Occipital lobe (tissue), 2 donors: ENCODE results near the gene FBRSL1. TPM values are rescaled to one million over a fixed set of nuclear protein-coding genes. Genes with fewer than 3 reads are reported as not detected.

Source experiments
- DNase-seq: peaks from one replicate; lab custom pipeline; 2025; lab: John Stamatoyannopoulos, UW
- total RNA-seq: library from RNA; depleted of rRNA; stranded (reverse); fragments of >200 nt; gene quantifications from one replicate; pipeline ENCODE4 v1.2.3, GENCODE V29; 2014

FBRSL1 gene
- total RNA-seq, 1 donor from 2014 or later, result 5.3 TPM

DNA sequence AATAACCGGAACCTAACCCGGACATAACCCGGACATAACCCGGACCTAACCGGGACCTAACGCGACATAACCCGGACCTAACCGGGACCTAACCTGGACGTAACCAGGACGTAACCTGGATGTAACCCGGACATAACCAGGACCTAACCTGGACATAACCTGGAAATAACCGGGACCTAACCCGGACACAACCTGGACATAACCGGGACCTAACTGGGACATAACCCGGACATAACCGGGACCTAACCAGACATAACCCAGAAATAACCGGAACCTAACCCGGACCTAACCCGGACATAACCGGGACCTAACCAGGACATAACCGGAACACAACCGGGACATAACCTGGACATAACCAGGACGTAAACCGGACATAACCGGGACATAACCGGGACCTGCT, 6.7 kb upstream of the FBRSL1 start:
- DNase-seq, result no peak

DNA sequence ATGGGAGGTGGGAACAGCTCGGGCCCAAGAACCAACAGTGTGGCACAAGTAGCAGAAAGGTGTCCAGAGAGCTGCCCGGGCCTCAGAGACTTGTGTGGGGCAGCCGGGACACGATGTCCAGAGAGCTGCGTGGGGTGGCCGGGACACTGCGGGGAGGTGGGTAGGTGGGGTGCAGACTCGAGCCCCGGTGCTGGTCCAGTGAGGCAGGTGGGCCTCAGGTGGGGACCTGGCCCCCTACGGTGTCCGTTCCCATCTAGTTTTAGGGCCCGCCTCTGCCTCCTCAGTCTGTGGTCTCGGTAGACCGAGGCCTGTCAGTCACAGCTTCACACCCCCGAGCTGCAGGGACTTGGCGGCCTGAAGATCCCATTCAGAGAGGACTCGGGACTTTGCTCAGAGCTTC, 6.3 kb upstream of the FBRSL1 start:
- no peak for DNase-seq

DNA sequence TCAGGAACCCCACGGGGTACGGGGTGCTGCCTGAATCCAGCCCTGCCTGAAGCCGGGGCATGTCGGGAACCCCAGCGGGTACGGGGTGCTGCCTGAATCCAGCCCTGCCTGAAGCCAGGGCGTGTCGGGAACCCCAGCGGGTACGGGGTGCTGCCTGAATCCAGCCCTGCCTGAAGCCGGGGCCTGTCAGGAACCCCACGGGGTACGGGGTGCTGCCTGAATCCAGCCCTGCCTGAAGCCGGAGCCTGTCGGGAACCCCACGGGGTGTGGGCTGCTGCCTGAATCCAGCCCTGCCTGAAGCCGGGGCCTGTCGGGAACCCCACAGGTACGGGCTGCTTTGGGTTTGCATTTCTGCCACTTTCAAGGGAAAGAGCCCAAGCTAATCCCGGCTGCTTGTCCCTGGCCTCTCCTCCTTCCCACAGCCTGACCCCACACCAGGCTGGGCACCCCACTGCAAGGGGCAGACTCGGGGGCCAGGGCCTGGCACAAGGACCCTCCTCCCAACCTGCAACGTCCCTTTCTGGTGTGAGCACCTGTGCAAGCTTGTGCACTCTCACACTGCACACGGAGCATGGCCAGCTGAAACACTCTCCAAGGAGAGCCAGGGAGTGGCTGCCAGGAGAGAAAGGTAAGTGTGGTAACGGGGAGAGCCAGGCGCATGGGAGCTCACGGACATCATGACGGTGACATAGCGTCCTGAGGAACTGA, 5.6 kb upstream of the FBRSL1 start:
- no peak for DNase-seq

DNA sequence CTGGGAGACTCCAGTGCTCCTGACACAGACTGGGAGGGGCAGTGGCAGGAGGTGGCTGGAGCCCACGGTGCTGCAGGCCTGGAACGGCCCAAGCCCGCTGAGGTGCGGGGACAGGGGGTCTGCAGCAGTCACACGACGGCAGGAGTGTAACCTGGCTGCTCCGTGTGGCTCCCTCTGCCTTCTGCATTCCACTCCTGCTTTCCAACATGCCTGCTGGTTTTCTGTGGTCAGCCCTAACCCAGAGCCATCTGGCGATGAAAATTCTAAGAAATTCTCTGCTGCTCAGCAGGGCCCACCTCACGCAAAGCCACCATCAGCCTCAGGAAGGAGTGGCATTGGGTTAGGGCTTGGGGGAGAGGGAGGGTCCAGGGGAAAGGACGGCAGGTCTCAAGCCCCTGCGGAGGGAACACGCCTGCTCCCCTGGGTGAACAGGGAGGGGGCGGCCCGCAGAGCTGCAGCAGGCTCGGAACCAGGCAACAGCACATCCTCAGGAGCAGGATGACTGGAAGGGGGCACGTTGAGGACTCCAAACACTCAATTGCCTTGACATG, 5.0 kb upstream of the FBRSL1 start:
- no peak for DNase-seq

DNA sequence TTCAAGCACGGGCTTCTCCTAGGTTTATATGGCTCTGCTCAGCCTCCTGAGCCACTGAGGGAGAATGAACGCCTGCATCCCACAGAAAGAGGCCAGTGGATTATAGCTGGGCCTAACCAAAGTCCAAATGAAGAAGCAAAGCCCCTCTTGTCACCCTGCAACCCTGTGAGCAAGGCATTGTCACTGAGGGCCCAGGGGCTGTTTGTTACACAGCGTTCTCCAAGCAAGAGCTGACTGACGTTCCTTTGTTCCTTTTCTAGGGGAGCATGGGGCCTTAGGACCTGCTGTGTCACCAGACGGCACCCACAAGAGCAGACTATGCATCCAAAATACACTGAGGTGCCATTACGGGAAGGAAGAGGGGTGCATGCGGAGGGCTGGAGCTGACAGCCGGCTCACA, 4.3 kb upstream of the FBRSL1 start:
- no peak for DNase-seq

DNA sequence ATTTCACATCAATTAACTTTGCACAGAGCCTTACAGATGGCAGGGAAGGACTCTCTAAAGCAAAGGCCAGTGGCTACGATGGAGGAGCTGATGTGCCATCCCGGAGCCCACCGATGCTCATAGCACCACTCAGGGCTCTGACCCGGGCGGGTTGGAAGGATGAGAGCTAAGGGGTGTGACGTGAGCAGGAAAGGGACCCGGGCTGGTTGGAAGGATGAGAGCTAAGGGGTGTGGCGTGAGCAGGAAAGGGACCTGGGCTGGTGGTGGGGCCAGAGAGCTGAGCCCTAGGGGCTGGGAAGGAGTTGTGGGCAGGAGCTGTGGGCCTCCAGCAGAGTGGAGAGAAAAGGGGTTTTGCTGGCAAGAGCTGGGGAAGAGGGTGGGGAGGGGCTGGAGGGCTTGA, 3.8 kb upstream of the FBRSL1 start:
- DNase-seq, result no peak

DNA sequence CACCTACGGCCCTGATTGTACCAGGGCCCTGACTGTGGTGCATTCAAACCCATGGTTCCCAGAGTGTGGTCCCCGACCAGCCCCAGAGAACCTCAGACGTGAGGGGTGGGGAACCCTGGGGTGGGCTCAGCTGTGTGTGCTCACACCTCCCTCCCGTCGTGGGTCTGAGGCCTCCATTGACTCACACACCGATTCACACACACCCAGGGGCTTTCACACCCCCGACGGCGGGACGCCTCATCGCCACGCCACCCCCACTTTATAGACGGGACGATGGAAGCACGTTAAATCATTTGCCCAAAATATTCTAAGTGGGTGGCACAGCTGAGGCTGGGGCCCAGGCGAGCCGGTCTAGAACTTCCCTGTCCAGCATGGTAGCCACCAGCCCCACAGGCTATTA, 3.4 kb upstream of the FBRSL1 start:
- no peak for DNase-seq

DNA sequence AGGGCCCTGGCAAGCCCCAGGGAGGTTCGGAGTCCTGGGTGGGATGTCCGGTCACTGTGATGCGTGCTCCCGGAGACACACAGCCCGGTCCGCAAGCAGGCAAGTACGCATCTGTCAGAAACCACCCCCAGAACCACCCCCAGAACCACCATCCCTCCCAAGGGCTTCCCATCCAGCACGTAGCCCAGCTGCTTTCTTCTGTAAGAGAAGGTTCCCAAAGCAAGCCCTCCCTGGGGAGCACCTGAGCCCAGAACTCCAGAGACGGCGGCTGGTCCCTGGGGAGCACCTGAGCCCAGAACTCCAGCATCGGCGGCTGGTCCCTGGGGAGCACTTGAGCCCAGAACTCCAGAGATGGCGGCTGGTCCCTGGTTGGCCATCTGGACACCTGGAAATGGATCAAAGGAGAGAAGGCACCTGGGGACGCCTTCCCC, 2.6 kb upstream of the FBRSL1 start:
- DNase-seq, result no peak

DNA sequence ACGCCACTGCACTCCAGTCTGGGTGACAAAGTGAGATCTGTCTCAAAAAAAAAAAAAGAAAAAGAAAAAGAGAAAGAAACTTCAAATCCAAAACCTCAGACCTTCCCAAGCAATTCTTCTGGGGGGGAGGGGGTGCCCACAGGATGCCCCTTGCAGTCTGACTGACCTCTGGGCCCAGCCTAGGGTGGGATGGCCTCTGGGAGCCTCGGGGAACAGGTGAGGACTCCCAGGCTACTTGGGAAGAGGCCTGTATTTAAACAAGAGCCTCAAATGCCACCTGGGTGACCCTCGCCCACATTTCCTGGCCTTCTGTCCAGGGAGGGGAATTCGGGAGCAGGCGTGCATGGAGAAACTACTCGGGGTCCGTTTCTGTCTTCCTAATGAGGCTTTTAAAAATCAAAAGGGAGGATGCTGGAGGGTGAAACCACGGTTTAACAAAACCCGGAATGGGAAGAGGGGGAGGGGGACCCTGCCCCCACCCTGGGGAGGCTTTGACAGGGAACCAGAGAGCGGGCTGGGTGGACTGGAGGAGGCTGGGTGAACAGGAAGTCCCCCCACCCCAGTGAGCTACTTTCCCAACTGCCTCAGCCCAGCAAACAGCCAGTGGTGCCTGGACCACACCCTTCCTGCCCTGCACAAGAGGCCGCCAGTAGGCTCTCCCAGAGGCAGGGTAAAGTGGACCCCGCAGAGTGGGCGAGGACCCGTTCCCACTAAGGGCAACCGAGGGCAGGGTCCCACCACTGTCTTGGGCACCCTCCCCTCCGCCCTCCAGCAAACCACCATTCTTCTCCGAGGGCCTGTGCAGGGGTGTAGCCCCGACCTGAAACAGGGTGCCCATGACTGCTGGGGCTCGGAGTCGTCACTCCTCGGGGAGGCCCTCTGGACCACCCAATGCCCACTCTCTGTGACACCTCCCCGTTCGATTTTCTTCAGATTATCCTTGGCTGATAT, 1.5 kb upstream of the FBRSL1 start:
- no peak for DNase-seq

DNA sequence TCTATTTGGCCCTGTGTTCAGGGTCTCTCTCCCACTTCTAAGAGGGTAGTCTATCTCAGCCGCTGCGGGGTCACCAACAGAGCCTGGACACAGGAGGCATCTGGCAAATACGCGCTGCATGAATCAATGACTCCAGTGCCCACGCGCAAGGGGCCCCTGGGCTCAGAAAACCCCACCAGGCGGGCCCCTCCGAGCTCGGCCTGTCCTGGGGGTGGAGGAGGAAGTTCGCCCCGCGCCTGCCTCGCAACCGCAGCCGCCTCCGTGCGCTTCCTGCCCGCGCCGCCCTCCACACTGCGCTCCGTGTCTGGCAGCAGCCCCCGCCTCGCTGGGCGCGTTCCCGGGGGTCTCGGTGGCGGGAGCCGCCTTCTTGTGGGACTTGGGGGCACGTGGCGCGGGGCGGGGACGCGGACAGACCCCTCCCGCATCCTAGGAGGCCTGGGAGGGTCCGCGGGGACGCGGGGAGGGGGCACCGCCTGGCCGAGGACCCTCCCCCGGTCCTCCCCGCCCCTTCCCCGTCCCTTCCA, 811 bp upstream of the FBRSL1 start:
- no peak for DNase-seq

DNA sequence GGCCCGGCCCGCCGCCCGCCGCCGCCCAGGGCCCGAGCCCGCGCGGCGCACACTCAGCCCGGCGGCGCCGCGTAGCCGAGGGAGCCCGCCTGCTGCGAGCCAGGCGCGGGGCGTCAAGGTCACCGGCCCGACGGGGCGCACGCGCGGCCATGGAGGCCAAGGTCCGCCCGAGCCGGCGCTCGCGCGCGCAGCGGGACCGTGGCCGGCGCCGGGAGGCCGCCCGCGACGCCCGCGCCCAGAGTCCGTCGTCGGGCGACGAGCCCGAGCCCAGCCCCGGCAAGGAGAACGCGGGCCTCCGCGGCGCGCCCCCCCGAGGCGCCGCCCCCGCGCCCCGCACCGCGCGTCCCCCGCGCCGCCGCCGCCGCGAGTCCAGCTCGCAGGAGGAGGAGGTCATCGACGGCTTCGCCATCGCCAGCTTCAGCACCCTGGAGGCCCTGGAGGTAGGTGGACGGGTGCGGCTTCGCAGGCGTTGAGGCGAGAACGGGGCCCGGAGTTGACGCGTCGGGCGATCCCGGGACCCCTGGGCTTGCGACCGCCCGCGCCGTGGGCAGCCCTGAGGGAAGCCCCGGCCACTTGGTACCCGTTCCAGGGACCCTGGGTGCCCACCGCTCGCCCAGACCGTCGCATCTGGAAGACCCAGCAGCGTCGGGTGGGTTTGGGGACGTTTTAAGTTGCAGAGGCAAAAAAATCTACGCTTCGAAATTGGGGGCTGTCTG, 629 bp downstream of the FBRSL1 start:
- DNase-seq, result no peak

DNA sequence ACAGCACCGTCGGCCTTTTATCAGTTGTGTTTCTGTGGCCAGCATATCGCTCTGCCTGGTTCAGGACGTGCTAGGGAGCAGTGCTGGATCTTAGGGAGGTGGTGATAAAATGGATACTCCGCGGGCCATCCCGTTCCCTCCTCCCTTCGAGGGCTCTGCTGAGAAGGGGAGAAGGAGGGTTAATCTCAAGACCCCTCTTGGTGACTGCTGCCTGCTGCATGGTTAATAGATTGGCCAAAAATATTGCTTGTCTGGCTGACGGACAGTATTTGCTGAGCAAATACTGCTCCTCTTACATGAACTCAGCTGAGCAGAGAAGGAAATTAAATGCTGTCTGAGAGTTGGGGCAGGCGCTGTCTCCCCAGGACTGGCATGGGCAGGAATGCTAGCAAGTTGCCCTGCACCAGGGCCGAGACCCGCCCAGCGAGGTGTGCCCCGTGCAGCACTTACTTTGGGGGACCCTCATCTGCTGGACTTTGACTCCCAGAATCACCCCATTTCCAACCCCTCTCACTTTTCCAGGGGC, 1.2 kb downstream of the FBRSL1 start:
- DNase-seq, result no peak

DNA sequence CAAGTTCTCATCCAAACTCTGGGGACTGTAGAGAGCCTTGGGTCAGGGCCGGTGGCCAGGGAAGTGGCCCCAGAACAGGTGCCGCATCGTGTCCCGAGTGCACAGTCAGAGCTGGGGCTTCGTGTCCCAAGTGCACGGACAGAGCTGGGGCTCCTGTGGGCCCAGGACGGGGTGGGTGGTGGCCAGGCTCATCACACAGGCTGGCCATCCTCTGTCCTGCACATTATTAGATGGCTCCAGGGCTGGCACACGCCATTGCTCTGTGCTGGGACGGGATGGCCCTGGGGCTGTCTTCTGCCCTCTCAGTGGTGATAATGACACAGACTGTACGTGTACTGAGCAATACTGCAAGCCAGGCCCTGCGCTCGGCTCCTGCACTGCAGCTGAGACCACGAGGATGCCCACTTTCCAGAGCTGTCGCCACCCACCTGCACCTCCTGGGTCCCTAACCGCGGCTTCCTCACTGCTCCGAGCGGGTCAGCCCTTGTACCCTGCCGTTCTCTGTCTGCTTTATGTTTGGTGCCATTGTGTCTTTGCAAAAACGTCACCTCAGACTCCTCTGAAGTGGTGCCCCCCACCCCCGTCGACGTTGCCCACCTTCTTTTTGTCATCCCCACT, 1.9 kb downstream of the FBRSL1 start:
- DNase-seq, result no peak

DNA sequence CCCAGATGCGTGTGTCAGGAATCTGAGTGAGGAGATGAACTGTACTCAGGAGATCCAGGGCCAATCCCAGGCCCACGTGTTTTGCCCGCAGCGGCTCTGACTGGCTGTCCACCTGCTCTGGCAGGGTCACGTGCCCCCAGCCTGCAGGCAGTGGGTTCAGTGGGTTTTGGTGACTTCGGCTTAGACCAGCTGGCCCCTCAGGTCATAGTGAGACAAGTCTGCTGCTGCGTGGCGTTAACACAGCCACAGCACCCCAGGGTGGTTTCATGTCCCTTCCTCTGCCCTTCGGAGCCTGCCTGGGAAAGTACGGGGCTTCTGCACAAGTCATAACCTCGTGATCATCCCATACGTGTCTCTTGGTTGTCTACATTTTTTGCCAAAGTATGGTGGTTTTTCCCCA, 2.6 kb downstream of the FBRSL1 start:
- no peak for DNase-seq

DNA sequence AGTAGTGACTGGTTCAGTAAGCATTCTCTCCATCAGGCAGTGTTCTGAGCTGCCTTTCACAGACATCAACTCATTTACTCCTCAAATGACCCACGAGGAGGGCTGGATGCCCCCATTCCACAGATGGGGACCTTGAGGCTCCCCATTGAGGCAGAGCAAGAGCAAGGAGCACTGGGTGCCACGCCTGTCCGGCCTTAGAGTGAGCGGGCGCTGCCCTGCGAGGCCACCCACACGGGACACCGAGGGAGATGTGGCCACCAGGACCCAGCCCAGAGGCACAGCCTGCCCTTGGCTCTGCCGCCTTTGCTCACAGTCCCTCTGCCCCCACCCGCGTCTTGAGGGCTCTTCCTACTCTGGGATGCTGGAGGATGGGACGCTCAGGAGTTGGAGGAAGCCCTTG, 3.0 kb downstream of the FBRSL1 start:
- DNase-seq, result no peak

DNA sequence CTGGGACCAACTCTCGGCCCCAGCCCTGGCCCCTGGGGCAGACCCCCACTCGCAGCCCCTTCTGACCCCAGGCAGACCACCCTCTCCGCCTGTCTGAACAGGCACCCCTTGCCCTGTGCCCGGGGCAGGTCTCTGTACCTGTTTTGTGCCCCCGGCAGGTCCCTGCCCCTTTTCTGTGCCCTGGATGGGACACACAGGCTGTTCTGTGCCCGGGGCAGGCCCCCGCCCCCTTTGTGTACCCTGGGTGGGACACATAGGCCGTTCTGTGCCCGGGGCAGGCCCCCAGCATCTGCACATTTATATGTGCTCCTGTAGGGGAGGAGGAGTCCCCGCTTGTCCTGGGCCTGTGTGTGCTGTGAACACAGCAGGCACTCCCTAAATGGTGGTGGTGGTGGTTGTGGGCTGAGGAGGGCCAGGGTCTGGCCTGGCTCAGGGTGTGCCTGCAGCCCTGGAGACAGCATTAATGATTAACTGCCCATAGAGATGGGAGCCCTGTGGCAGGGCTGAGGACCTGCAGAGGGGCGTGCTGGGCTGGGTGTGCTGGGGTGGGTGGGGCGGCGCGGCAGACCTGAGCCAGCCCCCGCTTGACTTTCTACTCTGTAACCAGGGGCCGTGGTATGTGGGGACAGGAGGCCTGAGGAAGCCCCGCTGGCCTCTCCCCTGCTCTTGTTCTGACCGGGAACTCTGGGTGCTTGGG, 3.7 kb downstream of the FBRSL1 start:
- DNase-seq, result no peak

DNA sequence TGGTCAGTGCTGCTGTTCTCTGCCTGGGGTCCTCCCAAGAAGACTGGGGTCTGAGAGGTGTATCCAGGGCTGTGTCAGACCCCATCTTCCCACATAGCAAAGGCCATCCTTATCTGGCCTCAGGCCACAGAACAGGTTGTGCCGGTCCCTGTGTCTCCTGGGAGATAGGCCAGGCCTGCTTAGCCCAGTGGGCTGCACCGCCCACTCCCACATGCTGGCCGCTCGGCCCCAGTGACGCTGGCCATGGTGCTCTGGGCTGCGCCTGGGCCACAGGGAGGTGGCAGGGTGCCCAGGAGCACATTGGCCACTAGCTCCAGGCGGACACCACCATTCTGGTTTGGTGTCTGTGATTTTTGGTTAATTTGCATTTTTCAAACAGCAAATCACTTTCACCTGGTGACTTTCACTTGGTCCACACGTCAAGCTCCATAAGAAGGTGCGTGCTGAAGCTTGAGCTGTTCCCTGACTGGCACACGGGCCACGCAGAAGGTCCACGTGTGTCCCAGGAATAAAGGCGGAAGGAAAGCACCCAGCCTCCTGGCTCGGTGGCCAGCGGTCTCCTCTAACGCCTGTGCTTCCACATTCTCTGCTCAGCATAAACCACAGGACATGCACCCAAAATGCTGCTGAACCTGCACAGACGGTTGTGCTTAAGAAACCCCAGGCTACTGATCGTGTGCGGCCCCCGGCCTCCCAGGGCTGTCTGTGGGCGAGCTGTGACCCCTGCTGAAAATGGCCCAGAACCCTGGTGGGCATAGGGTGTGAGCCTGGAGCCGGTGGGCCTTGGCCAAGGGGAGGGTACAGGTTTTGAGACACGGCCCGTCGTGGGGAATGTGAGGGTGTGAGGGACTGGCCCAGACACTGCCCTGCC, 4.6 kb downstream of the FBRSL1 start:
- no peak for DNase-seq

DNA sequence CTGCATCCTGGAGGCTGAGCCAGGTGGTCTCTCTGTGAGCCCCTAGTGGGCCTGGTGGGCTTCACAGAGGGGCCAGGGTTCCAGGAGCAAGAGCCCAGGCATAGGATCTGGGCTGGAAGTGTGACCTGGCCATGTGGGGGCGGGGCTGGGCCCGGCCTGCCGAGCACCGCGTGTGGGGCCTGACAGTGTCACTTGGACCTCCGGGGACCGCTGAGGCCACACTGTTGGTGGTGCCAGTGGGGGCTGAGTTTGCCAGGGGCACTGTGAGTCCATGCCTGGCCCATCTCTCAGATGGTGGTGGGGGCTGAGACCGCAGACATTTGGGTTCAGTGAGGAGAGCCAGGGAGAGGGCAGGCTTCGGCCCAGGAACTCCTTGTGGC, 5.2 kb downstream of the FBRSL1 start:
- no peak for DNase-seq

DNA sequence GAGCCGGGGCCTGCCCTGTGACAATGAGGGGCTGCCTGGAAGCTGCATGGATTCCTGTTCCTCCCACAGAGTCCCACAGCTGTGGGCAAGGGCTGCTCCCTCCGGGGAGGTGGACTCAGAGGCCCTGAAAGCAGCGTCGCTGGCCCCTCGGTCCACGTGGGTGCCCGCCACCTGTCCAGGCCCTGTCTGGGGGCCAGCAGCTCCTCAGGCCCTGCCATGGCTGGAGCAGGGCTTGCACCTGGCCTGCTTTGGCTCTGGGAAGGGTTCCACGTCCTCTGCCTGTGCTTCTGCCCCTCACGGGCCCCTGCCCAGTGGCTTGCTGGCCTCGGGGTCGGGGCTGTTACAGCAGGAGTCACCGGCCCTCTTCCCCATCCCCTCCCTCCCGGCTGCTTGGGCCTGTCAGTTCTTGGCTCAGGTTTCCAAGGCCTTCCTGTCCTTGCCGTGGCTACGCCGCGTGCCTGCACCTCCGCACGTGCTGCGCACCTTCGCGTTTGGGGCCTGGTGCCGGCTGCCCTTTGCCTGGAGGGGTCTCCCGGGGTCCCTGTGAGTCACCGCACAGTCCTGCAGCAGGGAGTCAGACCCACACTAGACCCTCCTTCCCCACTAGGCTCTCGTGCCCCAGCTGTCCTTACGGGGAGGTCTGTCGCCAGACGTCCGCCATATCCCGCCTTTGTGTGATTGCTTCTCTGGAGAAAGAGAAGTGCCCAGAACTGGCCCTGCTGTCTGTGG, 5.8 kb downstream of the FBRSL1 start:
- DNase-seq, result no peak
